MM.1S (cell line): ENCODE results near the gene CBFA2T2.

Experiments used
- EZH2 ChIP-seq: fragments of 300-600 bp; sonication (generic); optimal IDR thresholded peaks from 2 replicates; pipeline ENCODE3; 2017; ENCODE audit warnings: low read depth, mild to moderate bottlenecking, antibody characterized with exemption, low read length, mixed read lengths
- EZH2phosphoT487 ChIP-seq: fragments of 300-600 bp; sonication (generic); IDR thresholded peaks from 2 replicates; pipeline ENCODE4 v1.6.1; 2018; ENCODE audit warnings: antibody characterized with exemption, low read length
- TF ChIP-seq, protein P1 (sequence below): fragments of 300-600 bp; sonication (generic); IDR thresholded peaks from 2 replicates; pipeline ENCODE4 v1.5.1; 2016; ENCODE audit warnings: antibody characterized with exemption, low read length, mixed read lengths

DNA sequence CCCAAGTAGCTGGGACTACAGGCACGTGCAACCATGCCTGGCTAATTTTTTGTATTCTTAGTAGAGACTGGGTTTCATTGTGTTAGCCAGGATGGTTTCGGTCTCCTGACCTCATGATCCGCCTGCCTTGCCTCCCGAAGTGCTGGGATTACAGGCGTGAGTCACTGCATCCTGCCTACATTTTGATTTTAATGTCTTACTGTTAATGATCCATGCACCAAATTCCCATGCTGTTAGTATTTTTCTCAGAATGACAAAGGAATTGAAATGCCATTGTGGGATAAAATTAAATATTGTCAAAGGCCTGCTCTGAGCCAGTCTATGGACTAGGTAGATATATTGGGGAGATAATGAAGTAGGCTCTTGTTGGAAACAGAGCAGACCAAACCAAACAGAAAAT, 28.2 kb downstream of the CBFA2T2 start:
- TF ChIP-seq, protein P1, sequence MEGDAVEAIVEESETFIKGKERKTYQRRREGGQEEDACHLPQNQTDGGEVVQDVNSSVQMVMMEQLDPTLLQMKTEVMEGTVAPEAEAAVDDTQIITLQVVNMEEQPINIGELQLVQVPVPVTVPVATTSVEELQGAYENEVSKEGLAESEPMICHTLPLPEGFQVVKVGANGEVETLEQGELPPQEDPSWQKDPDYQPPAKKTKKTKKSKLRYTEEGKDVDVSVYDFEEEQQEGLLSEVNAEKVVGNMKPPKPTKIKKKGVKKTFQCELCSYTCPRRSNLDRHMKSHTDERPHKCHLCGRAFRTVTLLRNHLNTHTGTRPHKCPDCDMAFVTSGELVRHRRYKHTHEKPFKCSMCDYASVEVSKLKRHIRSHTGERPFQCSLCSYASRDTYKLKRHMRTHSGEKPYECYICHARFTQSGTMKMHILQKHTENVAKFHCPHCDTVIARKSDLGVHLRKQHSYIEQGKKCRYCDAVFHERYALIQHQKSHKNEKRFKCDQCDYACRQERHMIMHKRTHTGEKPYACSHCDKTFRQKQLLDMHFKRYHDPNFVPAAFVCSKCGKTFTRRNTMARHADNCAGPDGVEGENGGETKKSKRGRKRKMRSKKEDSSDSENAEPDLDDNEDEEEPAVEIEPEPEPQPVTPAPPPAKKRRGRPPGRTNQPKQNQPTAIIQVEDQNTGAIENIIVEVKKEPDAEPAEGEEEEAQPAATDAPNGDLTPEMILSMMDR, result no peak
- TF ChIP-seq EZH2, result no peak
- no peak for TF ChIP-seq EZH2phosphoT487
